Stimulated activated CD8-positive, alpha-beta memory T cell treated with anti-CD3 and anti-CD28 coated beads, Interleukin-15, amount 100 ng/mL, for 48 hours (primary cell): ENCODE measurements around the gene ANKRD12.

Experiments
- DNase-seq, 2 donors: peaks; one replicate each; pipeline ENCODE4 v3.0.0-alpha.2; 2020; ENCODE audit warnings: low read depth in 2 of 2

The ANKRD12 gene

GRCh38 chr18:9184998-9185613 is 48.5 kb downstream of the ANKRD12 start:
- DNase-seq = no peak

GRCh38 chr18:9188359-9189231 is 52.0 kb downstream of the ANKRD12 start:
- DNase-seq = no peak

GRCh38 chr18:9189491-9189890 is 52.9 kb downstream of the ANKRD12 start:
- no peak for DNase-seq

GRCh38 chr18:9191658-9192256 is 55.2 kb downstream of the ANKRD12 start:
- no peak for DNase-seq

GRCh38 chr18:9193031-9193430 is 56.5 kb downstream of the ANKRD12 start:
- no peak for DNase-seq

- no peak for DNase-seq
Observed at GRCh38 chr18:9196568-9196967, 60.0 kb downstream of the ANKRD12 start.

GRCh38 chr18:9199681-9200080 is 63.1 kb downstream of the ANKRD12 start:
- DNase-seq = no peak

GRCh38 chr18:9201224-9201623 is 64.6 kb downstream of the ANKRD12 start:
- DNase-seq = no peak

- DNase-seq = no peak
Observed at GRCh38 chr18:9204659-9205058, 68.1 kb downstream of the ANKRD12 start.

GRCh38 chr18:9206421-9206820 is 69.8 kb downstream of the ANKRD12 start:
- no peak for DNase-seq

GRCh38 chr18:9209279-9209678 is 72.7 kb downstream of the ANKRD12 start:
- no peak for DNase-seq

GRCh38 chr18:9210966-9211365 is 74.4 kb downstream of the ANKRD12 start:
- no peak for DNase-seq

GRCh38 chr18:9211955-9212354 is 75.4 kb downstream of the ANKRD12 start:
- DNase-seq = no peak

GRCh38 chr18:9215221-9215933 is 78.8 kb downstream of the ANKRD12 start:
- no peak for DNase-seq

- no peak for DNase-seq
Observed at GRCh38 chr18:9216459-9216858, 79.9 kb downstream of the ANKRD12 start.

GRCh38 chr18:9217743-9218451 is 81.3 kb downstream of the ANKRD12 start:
- no peak for DNase-seq

GRCh38 chr18:9221040-9221439 is 84.5 kb downstream of the ANKRD12 start:
- DNase-seq = no peak

- DNase-seq = no peak
Observed at GRCh38 chr18:9221661-9222060, 85.1 kb downstream of the ANKRD12 start.

- DNase-seq = no peak
Observed at GRCh38 chr18:9223356-9223755, 86.8 kb downstream of the ANKRD12 start.

GRCh38 chr18:9226463-9226862 is 89.9 kb downstream of the ANKRD12 start:
- DNase-seq = no peak

- DNase-seq = no peak
Observed at GRCh38 chr18:9231852-9232486, 95.4 kb downstream of the ANKRD12 start.
